ENCODE results near the gene ARHGAP26.

DNA sequence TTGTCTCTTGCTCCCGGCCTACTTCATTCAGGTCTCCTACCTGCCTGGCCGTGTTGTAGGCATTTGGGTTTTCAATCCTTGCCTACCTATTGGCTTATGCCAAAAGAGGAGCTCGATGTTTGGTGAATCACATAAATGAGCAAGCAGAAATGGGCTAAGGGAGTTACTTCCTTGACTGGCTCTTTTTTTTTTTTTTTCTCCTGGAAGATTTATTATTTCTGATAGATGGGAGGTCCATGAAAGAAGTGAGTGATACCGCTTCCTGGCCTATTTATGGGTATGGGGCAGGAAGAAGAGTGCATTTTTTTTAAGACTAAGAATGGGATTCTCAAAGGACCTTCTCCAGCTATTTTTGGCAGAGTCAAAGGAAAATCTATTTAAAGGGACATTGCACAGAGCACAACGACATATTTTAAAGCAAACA, 294.1 kb downstream of the ARHGAP26 start:
- TF ChIP-seq SUZ12 (IDR thresholded peaks at IDR 0.05; ENCODE audit: extremely low read depth, insufficient read depth, insufficient read length) (no peak), ZNF274 (IDR thresholded peaks at IDR 0.05; ENCODE audit: low read depth, low read length) (no peak), YY1 (IDR thresholded peaks at IDR 0.05; ENCODE audit: insufficient read depth, insufficient read length) (no peak)

All from NT2/D1 (cell line).